SK-N-SH treated with all-trans-retinoic acid at 6 μM for 48 hours (cell line): Measurements from ENCODE around the gene PAK4.

Experiments
- ATAC-seq: fragments of 200-7000 bp; cut with Tn5 transposase; 3 replicates; pipeline ENCODE4 v1.9.1; 2020; ENCODE audit warnings: mild to moderate bottlenecking, moderate library complexity
- ARNTL ChIP-seq: fragments of 450-650 bp; formaldehyde crosslinking; IDR thresholded peaks from 2 replicates; pipeline ENCODE4 v1.5.0; 2020; ENCODE audit warnings: low read depth, mild to moderate bottlenecking, moderate library complexity, borderline replicate concordance
- BACH2 ChIP-seq: fragments of 250-450 bp; sonication (Bioruptor Pico); IDR thresholded peaks from 2 replicates; pipeline ENCODE4 v1.9.0; 2021; ENCODE audit warnings: mild to moderate bottlenecking, borderline replicate concordance
- CREB5 ChIP-seq: fragments of 250-450 bp; sonication (Bioruptor Pico); IDR thresholded peaks from 2 replicates; pipeline ENCODE4 v1.5.1; 2020; ENCODE audit warnings: low read depth, mild to moderate bottlenecking, moderate library complexity
- CSDC2 ChIP-seq: fragments of 250-450 bp; sonication (Bioruptor Pico); IDR thresholded peaks from 2 replicates; pipeline ENCODE4 v1.5.0; 2020; ENCODE audit warnings: mild to moderate bottlenecking, moderate library complexity
- ESRRG ChIP-seq: fragments of 250-450 bp; sonication (Bioruptor Pico); IDR thresholded peaks from 2 replicates; pipeline ENCODE4 v1.6.1; 2021; ENCODE audit warnings: mild to moderate bottlenecking
- GLIS3 ChIP-seq: fragments of 250-450 bp; sonication (Bioruptor Pico); IDR thresholded peaks from 2 replicates; pipeline ENCODE4 v1.5.0; 2020; ENCODE audit warnings: mild to moderate bottlenecking, moderate library complexity
- PATZ1 ChIP-seq: fragments of 250-450 bp; sonication (Bioruptor Pico); IDR thresholded peaks from 2 replicates; pipeline ENCODE4 v1.8.0; 2020; ENCODE audit warnings: mild to moderate bottlenecking, moderate library complexity, borderline replicate concordance
- PPARA ChIP-seq: fragments of 250-450 bp; sonication (Bioruptor Pico); IDR thresholded peaks from 2 replicates; pipeline ENCODE4 v1.5.0; 2020; ENCODE audit warnings: mild to moderate bottlenecking, borderline replicate concordance
- RARB ChIP-seq: fragments of 250-450 bp; sonication (Bioruptor Pico); IDR thresholded peaks from 2 replicates; pipeline ENCODE4 v1.8.0; 2021; ENCODE audit warnings: mild to moderate bottlenecking, moderate library complexity
- SNAI2 ChIP-seq: fragments of 250-450 bp; sonication (Bioruptor Pico); IDR thresholded peaks from 2 replicates; pipeline ENCODE4 v1.5.0; 2020; ENCODE audit warnings: mild to moderate bottlenecking, moderate library complexity
- TSHZ2 ChIP-seq: fragments of 250-450 bp; sonication (Bioruptor Pico); IDR thresholded peaks from 2 replicates; pipeline ENCODE4 v1.5.0; 2020; ENCODE audit warnings: mild to moderate bottlenecking, moderate library complexity
- ZFP3 ChIP-seq: fragments of 250-450 bp; sonication (Bioruptor Pico); IDR thresholded peaks from 2 replicates; pipeline ENCODE4 v1.5.0; 2020; ENCODE audit warnings: mild to moderate bottlenecking, moderate library complexity
- ZFP30 ChIP-seq: fragments of 450-650 bp; formaldehyde crosslinking; IDR thresholded peaks from 2 replicates; pipeline ENCODE4 v1.5.0; 2022; ENCODE audit warnings: mild to moderate bottlenecking, moderate library complexity
- ZNF565 ChIP-seq: fragments of 450-650 bp; formaldehyde crosslinking; conservative IDR thresholded peaks from 2 replicates; pipeline ENCODE4 v1.5.0; 2020; ENCODE audit warnings: low read depth, mild to moderate bottlenecking, moderate library complexity
- ZNF8 ChIP-seq: fragments of 450-650 bp; formaldehyde crosslinking; IDR thresholded peaks from 2 replicates; pipeline ENCODE4 v1.5.0; 2020; ENCODE audit warnings: mild to moderate bottlenecking, moderate library complexity

The PAK4 gene

GRCh38 chr19:39146686-39147450, 21.3 kb downstream of the PAK4 start (continued):
- TF ChIP-seq SNAI2 (CRISPR knock-in tag) (no peak), GLIS3 (CRISPR knock-in tag) (no peak), RARB (CRISPR knock-in tag) (no peak), ZFP3 (CRISPR knock-in tag) (no peak)

- no peak for ATAC-seq
- no peak for TF ChIP-seq ZNF8 (CRISPR knock-in tag)
- no peak for TF ChIP-seq PPARA (CRISPR knock-in tag)
- no peak for TF ChIP-seq ZFP3 (CRISPR knock-in tag)
- no peak for TF ChIP-seq ZFP30 (CRISPR knock-in tag)
- TF ChIP-seq ARNTL (CRISPR knock-in tag) = no peak
- TF ChIP-seq CREB5 = no peak
- no peak for TF ChIP-seq ZNF565
- TF ChIP-seq CSDC2 = no peak
These were observed 21.9 kb downstream of the PAK4 start for GRCh38 chr19:39147480-39147879.

GRCh38 chr19:39148939-39149529, 23.4 kb downstream of the PAK4 start:
- TF ChIP-seq PATZ1 = no peak
- TF ChIP-seq GLIS3 (CRISPR knock-in tag) = no peak
- no peak for TF ChIP-seq PPARA (CRISPR knock-in tag)
- no peak for ATAC-seq

- TF ChIP-seq ZFP30 (CRISPR knock-in tag) (no peak), CSDC2 (no peak), RARB (CRISPR knock-in tag) (no peak), ESRRG (CRISPR knock-in tag) (no peak), BACH2 (CRISPR knock-in tag) (no peak)
- TF ChIP-seq, all 23 proteins: peak for 0
- no peak for ATAC-seq
These were observed 24.6 kb downstream of the PAK4 start for GRCh38 chr19:39150235-39150634.

GRCh38 chr19:39150807-39151600, 25.4 kb downstream of the PAK4 start:
- ATAC-seq = no peak
- TF ChIP-seq TSHZ2 (CRISPR knock-in tag) = no peak
- TF ChIP-seq PATZ1 = no peak
- no peak for TF ChIP-seq ZNF565
- TF ChIP-seq BACH2 (CRISPR knock-in tag) = no peak
